Measurements from ENCODE around the gene RITA1.

The RITA1 gene

DNA sequence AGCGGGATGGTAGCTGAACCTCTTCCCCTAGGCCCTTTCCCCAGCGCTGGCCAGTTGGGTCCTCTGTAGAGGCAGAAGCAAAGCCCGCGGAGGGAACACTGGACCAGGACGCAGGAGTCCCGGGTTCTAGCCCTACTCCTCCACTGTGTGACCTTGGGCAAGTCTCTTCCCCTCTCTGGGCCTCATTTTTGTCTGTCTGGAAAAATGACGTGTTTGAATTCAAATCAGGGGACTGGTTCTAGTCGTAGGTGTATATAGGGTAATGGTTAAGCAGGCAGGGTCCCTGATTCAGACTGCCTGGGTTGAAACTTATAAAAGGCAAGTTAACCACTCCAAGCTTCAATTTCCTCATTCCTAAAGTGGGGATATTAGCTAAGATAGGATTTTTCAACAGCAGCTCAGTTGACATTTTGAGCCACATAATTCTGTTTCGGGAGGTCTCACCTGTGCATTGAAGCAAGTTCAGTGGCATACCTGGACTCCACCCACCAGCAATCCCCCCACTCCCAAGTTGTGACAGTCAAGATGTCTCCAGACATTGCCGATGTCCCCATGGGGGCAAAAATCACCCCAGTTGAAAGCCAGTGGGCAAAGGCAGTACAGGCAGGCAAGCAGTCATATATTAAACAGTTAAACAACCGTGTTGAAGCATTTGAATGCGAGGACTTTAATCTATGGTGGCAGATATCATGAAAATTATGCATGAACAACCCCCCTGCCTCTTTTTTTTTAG is 36.6 kb downstream of the RITA1 start:
- no peaks in the 10 kb centered on the region for H3K27me3 ChIP-seq (replicated peaks in 2 of 5; ENCODE audit: control insufficient read depth in 4 of 5, insufficient read depth in 5 of 5, low read length in 4 of 5)
- WGBS (ENCODE audit: insufficient coverage) = 47% methylated on average over 6 of the region's 12 CpGs
- peaks cover 0 to 5% (median 3%) of the 10 kb centered on the region in 4 experiments for H3K36me3 ChIP-seq (ENCODE audit: control insufficient read depth in 4 of 4, insufficient read depth in 4 of 4, low read length in 3 of 4)
- peaks cover 4 to 29% (median 27%) of the 10 kb centered on the region in 4 experiments for H3K4me1 ChIP-seq (ENCODE audit: control extremely low read depth in 1 of 4, control insufficient read depth in 4 of 4, insufficient read depth in 4 of 4, low read length in 3 of 4)
- CTCF ChIA-PET = interaction anchor here (0.8 to 9.1 kb wide), 9 partner anchors 9 to 34 kb away, joined by 3 to 91 read pairs (median 4); no protein-coding TSS in a partner anchor
- H3K27ac ChIP-seq (ENCODE audit: insufficient read depth in 1 of 2, low read depth in 1 of 2, low read length in 2 of 2, poor library complexity in 1 of 2, severe bottlenecking in 2 of 2) = peak overlapping the region in 1 of 2 experiments; percentile 64
- POLR2A ChIA-PET = interaction anchor here (0.6 to 2.5 kb wide), 4 partner anchors 14 to 861 kb away, joined by 3 to 11 read pairs (median 6); no protein-coding TSS in a partner anchor
- no peak for DNase-seq
- no peaks in the 10 kb centered on the region for H3K9me3 ChIP-seq (ENCODE audit: control extremely low read depth in 1 of 5, control insufficient read depth in 4 of 5, insufficient read depth in 2 of 5, low read depth in 1 of 5, low read length in 4 of 5)
- peak overlapping the region; percentile 45 to 95 (median 73) for H3K4me3 ChIP-seq (ENCODE audit: control insufficient read depth in 1 of 7, extremely low read depth in 1 of 7, insufficient read depth in 4 of 7, low read depth in 2 of 7, low read length in 6 of 7)

DNA sequence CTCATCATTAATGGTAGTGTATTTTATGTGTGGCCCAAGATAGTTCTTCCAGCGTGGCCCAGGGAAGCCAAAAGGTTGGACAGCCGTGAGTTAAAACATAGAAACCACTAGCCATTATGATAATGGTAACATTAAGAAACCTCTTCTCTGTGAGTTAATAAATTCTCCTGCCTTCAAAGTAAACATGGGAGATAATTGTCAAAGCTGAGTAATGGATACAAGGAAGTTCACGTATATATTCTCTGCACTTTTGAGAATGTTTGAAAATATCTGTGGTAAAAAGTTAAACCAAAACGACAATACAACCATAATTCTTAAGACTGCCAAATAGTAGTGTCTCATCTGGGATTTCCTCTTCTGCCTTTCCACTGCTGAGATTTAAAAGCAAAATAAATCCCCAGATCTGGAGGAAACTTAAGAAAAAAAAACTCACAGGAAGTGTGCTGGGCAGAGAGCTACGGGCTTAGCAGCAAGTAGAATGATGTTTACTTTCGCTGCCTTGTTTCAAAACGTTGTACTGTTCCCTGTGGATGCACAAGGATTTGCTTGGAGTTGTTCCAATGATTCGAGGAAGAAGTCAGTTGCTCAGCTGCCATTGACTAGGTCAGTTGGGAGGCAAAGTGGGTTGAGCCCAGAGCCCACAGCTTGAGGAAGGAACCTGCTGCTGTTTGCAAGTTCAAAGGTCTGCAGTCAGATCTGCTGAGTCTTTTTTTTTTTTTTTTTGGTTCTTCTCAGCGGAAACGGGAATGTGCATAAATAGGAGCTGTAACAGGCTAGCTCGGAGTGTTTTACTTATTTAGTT is 37.4 kb downstream of the RITA1 start:
- Histone ChIP-seq H3K27ac (ENCODE audit: insufficient read depth in 1 of 2, low read depth in 1 of 2, low read length in 2 of 2, poor library complexity in 1 of 2, severe bottlenecking in 2 of 2) (peak overlapping the region in 1 of 2 experiments; percentile 64), H3K27me3 (replicated peaks in 2 of 5; ENCODE audit: control insufficient read depth in 4 of 5, insufficient read depth in 5 of 5, low read length in 4 of 5) (no peaks in the 10 kb centered on the region), H3K4me3 (ENCODE audit: control insufficient read depth in 1 of 7, extremely low read depth in 1 of 7, insufficient read depth in 4 of 7, low read depth in 2 of 7, low read length in 6 of 7) (peak overlapping the region in 6 of 7 experiments; percentile 8 to 95 (median 36)), H3K9me3 (ENCODE audit: control extremely low read depth in 1 of 5, control insufficient read depth in 4 of 5, insufficient read depth in 2 of 5, low read depth in 1 of 5, low read length in 4 of 5) (no peaks in the 10 kb centered on the region), H3K36me3 (ENCODE audit: control insufficient read depth in 4 of 4, insufficient read depth in 4 of 4, low read length in 3 of 4) (peaks cover 0 to 9% (median 5%) of the 10 kb centered on the region in 4 experiments), H3K4me1 (ENCODE audit: control extremely low read depth in 1 of 4, control insufficient read depth in 4 of 4, insufficient read depth in 4 of 4, low read length in 3 of 4) (peaks cover 4 to 29% (median 27%) of the 10 kb centered on the region in 4 experiments)
- DNase-seq = peak in 2 of 3 donors; percentile 33 to 40
- ChIA-PET CTCF (interaction anchor here (0.8 to 9.1 kb wide), 11 partner anchors 9 to 230 kb away, joined by 3 to 91 read pairs (median 4); no protein-coding TSS in a partner anchor), POLR2A (interaction anchor here (0.6 to 2.5 kb wide), 5 partner anchors 14 to 862 kb away, joined by 4 to 11 read pairs (median 7); no protein-coding TSS in a partner anchor)
- 3% methylated on average over 4 of the region's 11 CpGs for WGBS (ENCODE audit: insufficient coverage)

DNA sequence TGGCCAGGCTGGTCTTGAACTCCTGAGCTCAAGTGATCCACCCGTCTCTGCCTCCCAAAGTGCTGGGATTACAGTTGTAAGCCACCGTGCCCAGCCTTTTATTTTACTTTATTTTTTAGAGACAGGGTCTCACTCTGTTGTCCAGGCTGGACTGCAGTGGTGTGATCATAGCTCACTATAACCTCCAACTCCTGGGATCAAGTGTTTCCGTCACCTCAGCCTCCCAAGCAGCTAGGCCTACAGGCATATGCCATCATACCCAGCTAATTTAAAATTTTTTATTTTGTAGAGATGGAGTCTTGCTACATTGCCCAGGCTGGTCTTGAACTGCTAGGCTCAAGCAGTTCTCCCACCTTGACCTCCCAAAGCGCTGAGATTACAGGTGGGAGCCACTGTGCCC is 39.4 kb downstream of the RITA1 start:
- no peaks in the 10 kb centered on the region for H3K27me3 ChIP-seq (replicated peaks in 2 of 5; ENCODE audit: control insufficient read depth in 4 of 5, insufficient read depth in 5 of 5, low read length in 4 of 5)
- CTCF ChIA-PET = interaction anchor here (1.4 to 9.1 kb wide), 4 partner anchors 10 to 72 kb away, joined by 3 to 91 read pairs (median 6); no protein-coding TSS in a partner anchor
- 100% methylated on average over 1 of the region's 4 CpGs for WGBS (ENCODE audit: insufficient coverage)

DNA sequence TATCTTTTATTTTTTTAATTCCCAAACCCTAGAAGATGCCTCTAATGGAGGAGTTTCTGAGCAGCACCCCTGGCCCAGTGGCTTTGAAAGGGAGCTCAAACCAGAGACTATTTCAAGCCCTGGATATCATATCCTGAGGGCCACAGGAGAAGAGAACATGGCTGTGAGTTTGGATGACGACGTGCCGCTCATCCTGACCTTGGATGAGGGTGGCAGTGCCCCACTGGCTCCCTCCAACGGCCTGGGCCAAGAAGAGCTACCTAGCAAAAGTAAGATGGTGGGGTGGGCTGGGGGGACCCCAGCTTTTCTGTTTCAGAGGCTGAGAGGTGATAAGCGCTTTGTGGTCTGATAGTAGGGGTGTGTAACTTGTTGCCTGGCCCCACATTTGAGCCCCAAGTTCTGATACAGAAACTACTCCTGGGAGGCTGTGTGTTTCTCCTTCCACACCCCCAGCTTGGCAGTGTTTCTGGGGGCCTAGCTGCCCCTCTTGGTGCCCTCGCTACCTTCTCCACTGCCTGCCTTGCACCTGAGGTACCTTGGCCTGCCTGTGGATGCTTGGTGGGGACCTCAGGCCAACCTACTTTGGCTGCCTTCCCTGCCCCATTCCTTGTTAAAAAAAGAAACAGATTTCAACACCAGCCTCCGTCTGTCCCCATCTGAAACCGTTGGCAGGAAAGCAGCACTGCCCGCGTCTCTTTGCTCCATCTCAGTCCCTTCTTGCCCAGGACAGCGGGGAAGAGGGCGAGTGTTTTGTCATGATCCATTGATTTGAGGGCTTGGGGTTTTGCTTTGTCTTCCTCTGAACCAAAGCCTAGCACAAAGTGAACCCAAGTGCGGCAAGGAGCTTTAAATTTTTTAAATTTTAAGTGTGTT is 41.4 kb downstream of the RITA1 start:
- CTCF ChIA-PET = interaction anchor here (0.8 to 9.1 kb wide), 6 partner anchors 8 to 40 kb away, joined by 3 to 91 read pairs (median 3); no protein-coding TSS in a partner anchor
- DNase-seq = peak in 1 of 3 donors; percentile 34
- no peaks in the 10 kb centered on the region for H3K27me3 ChIP-seq (replicated peaks in 2 of 5; ENCODE audit: control insufficient read depth in 4 of 5, insufficient read depth in 5 of 5, low read length in 4 of 5)
- H3K36me3 ChIP-seq (ENCODE audit: control insufficient read depth in 4 of 4, insufficient read depth in 4 of 4, low read length in 3 of 4) = peaks cover 0 to 21% (median 10%) of the 10 kb centered on the region in 4 experiments
- H3K4me1 ChIP-seq (ENCODE audit: control extremely low read depth in 1 of 4, control insufficient read depth in 4 of 4, insufficient read depth in 4 of 4, low read length in 3 of 4) = peaks cover 6 to 39% (median 33%) of the 10 kb centered on the region in 4 experiments
- 92% methylated on average over 11 of the region's 13 CpGs for WGBS (ENCODE audit: insufficient coverage)
- H3K9me3 ChIP-seq (ENCODE audit: control extremely low read depth in 1 of 5, control insufficient read depth in 4 of 5, insufficient read depth in 2 of 5, low read depth in 1 of 5, low read length in 4 of 5) = no peaks in the 10 kb centered on the region
- H3K27ac ChIP-seq (ENCODE audit: insufficient read depth in 1 of 2, low read depth in 1 of 2, low read length in 2 of 2, poor library complexity in 1 of 2, severe bottlenecking in 2 of 2) = no peak overlapping the region
- H3K4me3 ChIP-seq (ENCODE audit: control insufficient read depth in 1 of 7, extremely low read depth in 1 of 7, insufficient read depth in 4 of 7, low read depth in 2 of 7, low read length in 6 of 7) = no peak overlapping the region
- POLR2A ChIA-PET = no interaction called here

More for the DNA sequence above, 39.4 kb downstream of the RITA1 start:
- Histone ChIP-seq H3K9me3 (ENCODE audit: control extremely low read depth in 1 of 5, control insufficient read depth in 4 of 5, insufficient read depth in 2 of 5, low read depth in 1 of 5, low read length in 4 of 5) (no peaks in the 10 kb centered on the region), H3K4me3 (ENCODE audit: control insufficient read depth in 1 of 7, extremely low read depth in 1 of 7, insufficient read depth in 4 of 7, low read depth in 2 of 7, low read length in 6 of 7) (no peak overlapping the region), H3K27ac (ENCODE audit: insufficient read depth in 1 of 2, low read depth in 1 of 2, low read length in 2 of 2, poor library complexity in 1 of 2, severe bottlenecking in 2 of 2) (no peak overlapping the region), H3K36me3 (ENCODE audit: control insufficient read depth in 4 of 4, insufficient read depth in 4 of 4, low read length in 3 of 4) (peaks cover 0 to 11% (median 5%) of the 10 kb centered on the region in 4 experiments), H3K4me1 (ENCODE audit: control extremely low read depth in 1 of 4, control insufficient read depth in 4 of 4, insufficient read depth in 4 of 4, low read length in 3 of 4) (peaks cover 6 to 43% (median 36%) of the 10 kb centered on the region in 4 experiments)
- POLR2A ChIA-PET = no interaction called here
- no peak for DNase-seq

DNA sequence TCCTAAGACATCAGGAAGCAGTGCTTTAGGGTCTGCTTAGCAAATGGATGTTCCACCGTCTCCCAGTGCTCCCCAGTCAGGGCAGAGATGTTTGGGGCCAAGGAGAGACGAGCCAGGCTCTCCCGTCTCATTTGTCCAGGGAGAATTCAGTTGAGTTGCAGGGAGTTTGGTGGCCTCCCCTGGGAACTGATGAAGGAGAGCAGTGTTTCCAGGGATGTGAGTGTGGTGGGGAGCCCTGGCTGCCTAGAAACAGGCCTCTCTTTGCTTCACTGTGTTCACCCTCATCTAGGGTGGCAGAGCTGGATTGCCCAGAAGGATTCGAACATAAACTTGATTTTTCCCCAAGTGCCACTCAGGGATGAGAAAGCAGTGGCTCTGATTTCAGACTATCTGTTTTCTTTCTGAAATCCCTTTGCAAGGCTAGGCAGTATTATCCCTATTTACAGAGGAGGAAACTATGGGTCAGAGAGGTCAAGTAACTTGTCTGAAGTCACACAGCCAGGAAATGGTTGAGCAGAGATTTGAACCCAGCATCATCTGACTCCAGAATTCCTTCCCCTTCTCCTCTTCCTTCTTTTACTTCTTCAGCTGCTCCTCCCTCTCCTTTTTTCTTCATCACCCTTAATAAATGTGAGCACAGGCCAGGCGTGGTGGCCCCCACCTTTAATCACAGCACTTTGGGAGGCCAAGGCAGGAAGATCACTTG is 42.3 kb downstream of the RITA1 start:
- Histone ChIP-seq H3K27ac (ENCODE audit: insufficient read depth in 1 of 2, low read depth in 1 of 2, low read length in 2 of 2, poor library complexity in 1 of 2, severe bottlenecking in 2 of 2) (no peak overlapping the region), H3K4me1 (ENCODE audit: control extremely low read depth in 1 of 4, control insufficient read depth in 4 of 4, insufficient read depth in 4 of 4, low read length in 3 of 4) (peaks cover 2 to 39% (median 32%) of the 10 kb centered on the region in 4 experiments), H3K4me3 (ENCODE audit: control insufficient read depth in 1 of 7, extremely low read depth in 1 of 7, insufficient read depth in 4 of 7, low read depth in 2 of 7, low read length in 6 of 7) (no peak overlapping the region), H3K27me3 (replicated peaks in 2 of 5; ENCODE audit: control insufficient read depth in 4 of 5, insufficient read depth in 5 of 5, low read length in 4 of 5) (no peaks in the 10 kb centered on the region), H3K36me3 (ENCODE audit: control insufficient read depth in 4 of 4, insufficient read depth in 4 of 4, low read length in 3 of 4) (peaks cover 0 to 28% (median 10%) of the 10 kb centered on the region in 4 experiments), H3K9me3 (ENCODE audit: control extremely low read depth in 1 of 5, control insufficient read depth in 4 of 5, insufficient read depth in 2 of 5, low read depth in 1 of 5, low read length in 4 of 5) (no peaks in the 10 kb centered on the region)
- ChIA-PET CTCF (interaction anchor here (0.8 to 9.1 kb wide), 4 partner anchors 7 to 41 kb away, joined by 3 to 91 read pairs (median 6); no protein-coding TSS in a partner anchor), POLR2A (no interaction called here)
- DNase-seq = no peak
- 95% methylated on average over 4 of the region's 5 CpGs for WGBS (ENCODE audit: insufficient coverage)
